Measurements from ENCODE around the gene WFIKKN1.

GRCh38 chr16:680625-680945 lies 49.8 kb downstream of the WFIKKN1 start:
- no peak for TF ChIP-seq CTCF (IDR thresholded peaks at IDR 0.05; ENCODE audit: poor library complexity)
- TF ChIP-seq EZH2 (IDR thresholded peaks at IDR 0.05; ENCODE audit: borderline replicate concordance), result no peak
